Panc1 (cell line): ENCODE measurements around the gene YY1. TPM values are rescaled to one million over a fixed set of nuclear protein-coding genes. Genes with fewer than 3 reads are reported as not detected.

ENCODE experiments used
- ATAC-seq: fragments of 200-7000 bp; cut with Tn5 transposase; 2 replicates; pipeline ENCODE4 v1.9.1; 2020; ENCODE audit warnings: mild to moderate bottlenecking, moderate library complexity
- BruUV-seq: library from RNA; stranded (reverse); fragments of 400-500 nt; replicated peaks from 2 replicates; lab custom pipeline; 2021; lab: Mats Ljungman, UMichigan
- CTCF ChIA-PET: fragments of 300-600 bp; sonication (Branson Sonifier 250); formaldehyde crosslinking; loops from one replicate; lab custom pipeline; 2022; ENCODE audit warnings: antibody characterized with exemption; lab: Charles Lee
- POLR2A ChIA-PET: fragments of 300-600 bp; sonication (Branson Sonifier 250); formaldehyde crosslinking; loops from one replicate; lab custom pipeline; 2022; ENCODE audit warnings: antibody characterized with exemption; lab: Charles Lee
- DNase-seq: peaks from one replicate; pipeline ENCODE4 v3.0.0-alpha.2; 2010; ENCODE audit warnings: low read depth, low spot score
- H3K27ac ChIP-seq: 2 replicates; pipeline ENCODE4 v1.5.1; 2011; ENCODE audit warnings: mild to moderate bottlenecking, low read length, inconsistent platforms
- H3K27me3 ChIP-seq: fragments of 200-500 bp; sonication (Bioruptor generic); 2 replicates; pipeline ENCODE4 v1.6.0; 2014; ENCODE audit warnings: low read length, inconsistent platforms; ENCODE audit not compliant: control insufficient read depth, insufficient read depth
- H3K36me3 ChIP-seq: fragments of 200-500 bp; sonication (Bioruptor generic); 2 replicates; pipeline ENCODE4 v1.5.1; 2014; ENCODE audit warnings: inconsistent platforms, mild to moderate bottlenecking, low read length, moderate library complexity; ENCODE audit not compliant: control insufficient read depth, insufficient read depth
- H3K4me1 ChIP-seq: 2 replicates; pipeline ENCODE4 v1.5.1; 2011; ENCODE audit warnings: inconsistent platforms, mild to moderate bottlenecking, low read length, moderate library complexity; ENCODE audit not compliant: control insufficient read depth, insufficient read depth
- H3K4me3 ChIP-seq, 2 experiments: 2 replicates each; pipeline ENCODE4 v1.5.1; 2011 to 2012; ENCODE audit warnings: low read depth in 2 of 2, low read length in 2 of 2, mild to moderate bottlenecking in 2 of 2, inconsistent platforms in 1 of 2, moderate library complexity in 1 of 2
- H3K9me3 ChIP-seq: fragments of 200-500 bp; sonication (Bioruptor generic); 2 replicates; pipeline ENCODE4 v1.5.1; 2014; ENCODE audit warnings: low read depth, mild to moderate bottlenecking, inconsistent platforms, low read length, moderate library complexity; ENCODE audit not compliant: control insufficient read depth, insufficient read depth
- POLR2AphosphoS5 ChIP-seq: IDR thresholded peaks from 2 replicates; pipeline ENCODE4 v1.6.1; 2012; ENCODE audit warnings: mild to moderate bottlenecking, low read depth, low read length, moderate library complexity
- SIN3A ChIP-seq: IDR thresholded peaks from 2 replicates; pipeline ENCODE4 v1.6.1; 2012; ENCODE audit warnings: low read depth, mild to moderate bottlenecking, low read length, moderate library complexity, borderline replicate concordance; ENCODE audit not compliant: insufficient read depth
- TCF7L2 ChIP-seq: IDR thresholded peaks from 2 replicates; pipeline ENCODE4 v1.6.1; 2011; ENCODE audit warnings: mild to moderate bottlenecking, low read depth, low read length, inconsistent platforms
- in situ Hi-C: cut with HindIII; loops from 2 replicates; pipeline ENCODE4 v1.10.0; 2016; ENCODE audit warnings: low sequenced_read_pairs, low pct_unique_long_range_greater_than_20kb
- intact Hi-C: fragments of 100-400 bp; cut with micrococcal nuclease; formaldehyde crosslinking; loops from one replicate; pipeline ENCODE4 v1.10.0; 2022; ENCODE audit not compliant: unreplicated experiment
- total RNA-seq: library from RNA; stranded (reverse); gene quantifications from one replicate; pipeline ENCODE4 v1.2.1, GENCODE V29; 2021; ENCODE audit not compliant: unreplicated experiment
- TF ChIP-seq, protein P1 (sequence below): fragments of 450-650 bp; IDR thresholded peaks from 2 replicates; pipeline ENCODE4 v1.5.1; 2017; ENCODE audit warnings: mild to moderate bottlenecking
- TF ChIP-seq, protein P2 (sequence below), 2 experiments: IDR thresholded peaks; 2 replicates each; pipeline ENCODE4 v1.6.1; 2011 to 2012; ENCODE audit warnings: low read depth in 2 of 2, control low read depth in 1 of 2, low read length in 1 of 2, mild to moderate bottlenecking in 1 of 2, moderate library complexity in 1 of 2; ENCODE audit not compliant: insufficient read depth in 1 of 2

YY1 gene
- total RNA-seq, 1 experiment from 2014 or later: 71.3 TPM

- no peak for DNase-seq
Measured at GRCh38 chr14:100223332-100224201, 15.4 kb upstream of the YY1 start.

DNA sequence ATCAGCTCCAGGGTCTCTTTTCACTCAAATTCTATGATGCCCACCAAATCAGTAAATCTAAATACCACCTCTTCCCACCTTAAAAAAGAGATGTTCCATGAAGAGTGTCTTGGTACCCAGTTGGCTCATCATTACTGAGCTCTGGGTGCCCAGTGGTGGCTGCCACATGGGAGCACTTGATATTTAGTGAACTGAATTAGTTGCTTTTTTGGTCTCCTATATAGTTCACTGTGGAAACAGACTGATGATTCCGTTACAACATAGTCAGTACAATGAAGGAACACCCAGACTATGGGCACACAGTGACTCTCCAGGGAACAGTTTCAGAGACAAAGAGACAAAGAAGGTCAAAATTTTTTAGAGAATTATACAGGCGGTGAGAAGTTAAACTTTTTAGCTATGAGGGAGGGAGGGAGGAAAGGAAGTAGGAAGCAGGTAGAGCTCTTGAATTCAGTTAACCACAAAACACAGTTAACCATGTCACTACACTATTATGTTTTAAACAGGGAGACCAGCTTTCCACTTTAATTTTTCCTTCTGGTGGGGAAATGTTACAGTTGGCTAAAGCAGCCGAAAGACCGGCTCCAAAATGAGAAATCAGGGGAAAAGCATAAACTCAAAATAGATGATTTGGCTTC lies 14.6 kb upstream of the YY1 start:
- Histone ChIP-seq H3K4me1 (peaks cover 28% of the 10 kb centered on the region), H3K27ac (peak overlapping the region; percentile 12; the same call in 1 of the 2 replicates), H3K9me3 (no peaks in the 10 kb centered on the region), H3K36me3 (no peaks in the 10 kb centered on the region), H3K4me3 (no peak overlapping the region), H3K27me3 (no peaks in the 10 kb centered on the region)
- TF ChIP-seq POLR2AphosphoS5 (no peak), SIN3A (no peak), TCF7L2 (no peak)
- TF ChIP-seq, protein P1, sequence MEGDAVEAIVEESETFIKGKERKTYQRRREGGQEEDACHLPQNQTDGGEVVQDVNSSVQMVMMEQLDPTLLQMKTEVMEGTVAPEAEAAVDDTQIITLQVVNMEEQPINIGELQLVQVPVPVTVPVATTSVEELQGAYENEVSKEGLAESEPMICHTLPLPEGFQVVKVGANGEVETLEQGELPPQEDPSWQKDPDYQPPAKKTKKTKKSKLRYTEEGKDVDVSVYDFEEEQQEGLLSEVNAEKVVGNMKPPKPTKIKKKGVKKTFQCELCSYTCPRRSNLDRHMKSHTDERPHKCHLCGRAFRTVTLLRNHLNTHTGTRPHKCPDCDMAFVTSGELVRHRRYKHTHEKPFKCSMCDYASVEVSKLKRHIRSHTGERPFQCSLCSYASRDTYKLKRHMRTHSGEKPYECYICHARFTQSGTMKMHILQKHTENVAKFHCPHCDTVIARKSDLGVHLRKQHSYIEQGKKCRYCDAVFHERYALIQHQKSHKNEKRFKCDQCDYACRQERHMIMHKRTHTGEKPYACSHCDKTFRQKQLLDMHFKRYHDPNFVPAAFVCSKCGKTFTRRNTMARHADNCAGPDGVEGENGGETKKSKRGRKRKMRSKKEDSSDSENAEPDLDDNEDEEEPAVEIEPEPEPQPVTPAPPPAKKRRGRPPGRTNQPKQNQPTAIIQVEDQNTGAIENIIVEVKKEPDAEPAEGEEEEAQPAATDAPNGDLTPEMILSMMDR: no peak
- TF ChIP-seq, protein P2, sequence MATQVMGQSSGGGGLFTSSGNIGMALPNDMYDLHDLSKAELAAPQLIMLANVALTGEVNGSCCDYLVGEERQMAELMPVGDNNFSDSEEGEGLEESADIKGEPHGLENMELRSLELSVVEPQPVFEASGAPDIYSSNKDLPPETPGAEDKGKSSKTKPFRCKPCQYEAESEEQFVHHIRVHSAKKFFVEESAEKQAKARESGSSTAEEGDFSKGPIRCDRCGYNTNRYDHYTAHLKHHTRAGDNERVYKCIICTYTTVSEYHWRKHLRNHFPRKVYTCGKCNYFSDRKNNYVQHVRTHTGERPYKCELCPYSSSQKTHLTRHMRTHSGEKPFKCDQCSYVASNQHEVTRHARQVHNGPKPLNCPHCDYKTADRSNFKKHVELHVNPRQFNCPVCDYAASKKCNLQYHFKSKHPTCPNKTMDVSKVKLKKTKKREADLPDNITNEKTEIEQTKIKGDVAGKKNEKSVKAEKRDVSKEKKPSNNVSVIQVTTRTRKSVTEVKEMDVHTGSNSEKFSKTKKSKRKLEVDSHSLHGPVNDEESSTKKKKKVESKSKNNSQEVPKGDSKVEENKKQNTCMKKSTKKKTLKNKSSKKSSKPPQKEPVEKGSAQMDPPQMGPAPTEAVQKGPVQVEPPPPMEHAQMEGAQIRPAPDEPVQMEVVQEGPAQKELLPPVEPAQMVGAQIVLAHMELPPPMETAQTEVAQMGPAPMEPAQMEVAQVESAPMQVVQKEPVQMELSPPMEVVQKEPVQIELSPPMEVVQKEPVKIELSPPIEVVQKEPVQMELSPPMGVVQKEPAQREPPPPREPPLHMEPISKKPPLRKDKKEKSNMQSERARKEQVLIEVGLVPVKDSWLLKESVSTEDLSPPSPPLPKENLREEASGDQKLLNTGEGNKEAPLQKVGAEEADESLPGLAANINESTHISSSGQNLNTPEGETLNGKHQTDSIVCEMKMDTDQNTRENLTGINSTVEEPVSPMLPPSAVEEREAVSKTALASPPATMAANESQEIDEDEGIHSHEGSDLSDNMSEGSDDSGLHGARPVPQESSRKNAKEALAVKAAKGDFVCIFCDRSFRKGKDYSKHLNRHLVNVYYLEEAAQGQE (IDR thresholded peaks at IDR 0.05; ENCODE audit: insufficient read depth in 1 of 2, low read depth in 2 of 2, low read length in 1 of 2): no peak
- BruUV-seq: no TSS peak
- POLR2A ChIA-PET: no interaction called here
- DNase-seq (no peak), ATAC-seq (no peak)
- in situ Hi-C loops (no loop called here), intact Hi-C loops (no loop called here)
- CTCF ChIA-PET: interaction anchor here (0.6 kb wide), 1 partner anchor 38 kb away, joined by 3 read pairs; no protein-coding TSS in a partner anchor

More at GRCh38 chr14:100223332-100224201, 15.4 kb upstream of the YY1 start:
- Histone ChIP-seq H3K27ac (peak overlapping the region; percentile 54), H3K27me3 (no peaks in the 10 kb centered on the region), H3K36me3 (no peaks in the 10 kb centered on the region), H3K4me1 (peaks cover 28% of the 10 kb centered on the region), H3K4me3 (no peak overlapping the region), H3K9me3 (no peaks in the 10 kb centered on the region)
- BruUV-seq: no TSS peak
- no peak for ATAC-seq
- CTCF ChIA-PET: interaction anchor here (0.6 to 0.7 kb wide), 2 partner anchors 39 kb away, joined by 3 to 6 read pairs; no protein-coding TSS in a partner anchor
- in situ Hi-C loops: no loop called here
- POLR2A ChIA-PET: no interaction called here
- no peak for TF ChIP-seq TCF7L2
- TF ChIP-seq, protein P1: no peak
- no peak for TF ChIP-seq SIN3A
- TF ChIP-seq, protein P2 (IDR thresholded peaks at IDR 0.05; ENCODE audit: insufficient read depth in 1 of 2, low read depth in 2 of 2, low read length in 1 of 2): no peak
- TF ChIP-seq POLR2AphosphoS5: no peak
- intact Hi-C loops: no loop called here
